Ovary (tissue), 9 donors: ENCODE results near the gene ANK3. TPM values are rescaled to one million over a fixed set of nuclear protein-coding genes. Genes with fewer than 3 reads are reported as not detected.

ENCODE experiments used
- DNase-seq, 5 donors: peaks; one replicate each; pipeline ENCODE4 v3.0.0-alpha.2; 2019 to 2020
- H3K27ac ChIP-seq, 2 donors: fragments of 200-600 bp; one replicate each; pipeline versions ENCODE4 v1.5.1 to v1.8.0; 2019 to 2022
- H3K27me3 ChIP-seq: fragments of 200-600 bp; one replicate; pipeline ENCODE4 v1.8.0; 2022
- H3K36me3 ChIP-seq: fragments of 200-600 bp; sonication (generic); one replicate; pipeline ENCODE4 v1.5.1; 2019
- H3K4me1 ChIP-seq: one replicate; pipeline ENCODE4 v1.8.1; 2013; ENCODE audit warnings: mild to moderate bottlenecking, moderate library complexity; ENCODE audit not compliant: insufficient read depth
- H3K4me3 ChIP-seq: fragments of 200-600 bp; sonication (generic); one replicate; pipeline ENCODE4 v1.5.1; 2017
- H3K9me3 ChIP-seq, 2 donors: fragments of 200-600 bp in 1 of 2; sonication (generic) in 1 of 2; one replicate each; pipeline versions ENCODE4 v1.5.1 to v1.8.1; 2013 to 2019; ENCODE audit warnings: mild to moderate bottlenecking in 1 of 2, moderate library complexity in 1 of 2
- CTCF ChIP-seq, 3 donors: fragments of 450-650 bp in 2 of 3; fragments of 200-600 bp in 1 of 3; IDR thresholded peaks; one replicate each; pipeline versions ENCODE4 v1.5.1 to v1.8.0; 2016 to 2022; ENCODE audit warnings: antibody characterized with exemption in 3 of 3, mild to moderate bottlenecking in 1 of 3
- EP300 ChIP-seq: sonication (generic); formaldehyde crosslinking; IDR thresholded peaks from one replicate; pipeline ENCODE4 v1.6.1; 2017; ENCODE audit warnings: antibody characterized with exemption
- POLR2A ChIP-seq: fragments of 450-650 bp; IDR thresholded peaks from one replicate; pipeline ENCODE4 v1.6.1; 2017; ENCODE audit warnings: antibody characterized with exemption, mild to moderate bottlenecking, moderate library complexity
- WGBS, 3 donors: extraction: QIAGEN DNeasy Blood & Tissue Kit in 1 of 3; methylation state at CpG; one replicate each; pipeline versions ENCODE4 v1.1.5 to v1.1.7; 2013 to 2017; 5-methylcytosine and 5-hydroxymethylcytosine counted together
- intact Hi-C, 4 donors: fragments of 100-400 bp; cut with DNase I; formaldehyde crosslinking; loops; one replicate each; pipeline versions ENCODE4 v1.11.0 to v1.15.1; 2022 to 2023
- polyA plus RNA-seq, 2 donors: library from polyadenylated mRNA; stranded (reverse); fragments of 200-250 nt in 1 of 2; fragments of 350-450 nt in 1 of 2; fragmentation: Illumina TruSeq in 1 of 2; extraction: RNeasy Lipid Tissue Mini Kit (QIAGEN cat#74804) in 1 of 2; gene quantifications; one replicate each; pipeline ENCODE4 v1.2.3, GENCODE V29; 2013 to 2014
- total RNA-seq, 7 donors: library from RNA; depleted of rRNA in 2 of 7; stranded (reverse); fragments of >200 nt in 2 of 7; fragmentation: NEBNext Ultra II Directional in 3 of 7; extraction: Animal tissue kit (Norgen Biotek cat#: 25700) in 3 of 7; gene quantifications; one replicate each; pipeline versions ENCODE4 v1.1.0 to v1.2.4, GENCODE V29; 2016 to 2023
- donor health status: DM: no; HTN: no; CAD: no; lungs with moderate emphysema.
- donor health status: DM: no; HTN: no; CAD: no.
- donor health status: Bipolar disorder and iron deficiency.
- donor health status: DM: yes; HTN: yes; CAD: no.
- donor health status: DM: no; HTN: no; CAD: no.
- donor health status: DM: yes; HTN: yes; CAD: no.

Gene ANK3
- total and polyA plus RNA-seq, 9 donors: 11.4 to 74.1 (median 28.3) TPM

DNA sequence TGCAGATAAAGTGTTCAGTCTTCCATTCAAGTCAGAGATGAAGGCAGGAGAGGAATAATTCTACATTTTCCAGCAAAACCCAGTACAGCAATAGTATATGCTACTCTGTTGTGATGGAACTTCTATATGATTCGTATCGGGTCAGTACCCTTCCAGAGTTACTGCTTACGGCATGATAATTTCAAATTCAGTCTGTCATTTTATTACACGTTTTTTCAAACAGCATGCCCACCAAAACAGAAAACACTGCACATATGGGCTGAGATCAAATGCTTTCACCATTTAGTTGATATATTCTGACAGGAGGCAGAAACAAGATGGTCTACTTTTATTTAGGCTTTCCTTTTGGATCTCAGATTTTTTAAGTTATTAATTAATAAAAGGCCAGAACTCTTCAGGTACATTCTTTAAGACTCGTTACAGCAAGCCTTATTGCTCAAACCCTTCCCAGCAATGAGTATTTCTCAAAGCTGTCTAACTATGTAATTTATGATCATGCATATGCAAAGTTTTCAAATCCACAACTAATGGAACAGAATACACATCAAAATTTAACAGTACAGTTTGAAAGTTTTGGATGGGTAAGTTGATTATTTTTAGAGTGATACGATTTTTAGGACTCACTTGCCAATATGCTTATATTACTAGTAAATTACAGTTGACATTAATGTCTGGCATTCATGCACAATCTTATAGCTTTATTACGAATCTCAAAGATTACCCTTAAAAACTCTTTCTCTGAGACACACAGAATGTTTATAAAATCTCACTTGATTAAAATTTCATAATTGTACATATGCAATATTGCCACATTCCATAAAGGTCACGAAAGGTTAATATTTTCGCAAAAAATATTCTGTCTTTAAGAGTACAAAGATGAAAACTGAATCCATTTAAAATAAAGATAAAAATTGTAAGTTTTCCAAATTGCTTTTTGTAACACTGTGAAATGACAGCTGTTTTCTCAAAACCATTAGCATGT lies 91.0 kb downstream of the ANK3 start:
- no peak overlapping the region for H3K4me3 ChIP-seq
- intact Hi-C loops: no loop called here
- no peak overlapping the region for H3K27ac ChIP-seq
- 83 to 90% (median 84%) methylated on average over 9 of the region's 9 CpGs for WGBS, 3 donors
- H3K9me3 ChIP-seq: no peaks in the 10 kb centered on the region
- no peaks in the 10 kb centered on the region for H3K36me3 ChIP-seq
- TF ChIP-seq CTCF (IDR thresholded peaks at IDR 0.05): no peak
- TF ChIP-seq POLR2A: no peak
- TF ChIP-seq EP300: no peak
- no peak for DNase-seq
- no peaks in the 10 kb centered on the region for H3K27me3 ChIP-seq
- peaks cover 2% of the 10 kb centered on the region for H3K4me1 ChIP-seq

DNA sequence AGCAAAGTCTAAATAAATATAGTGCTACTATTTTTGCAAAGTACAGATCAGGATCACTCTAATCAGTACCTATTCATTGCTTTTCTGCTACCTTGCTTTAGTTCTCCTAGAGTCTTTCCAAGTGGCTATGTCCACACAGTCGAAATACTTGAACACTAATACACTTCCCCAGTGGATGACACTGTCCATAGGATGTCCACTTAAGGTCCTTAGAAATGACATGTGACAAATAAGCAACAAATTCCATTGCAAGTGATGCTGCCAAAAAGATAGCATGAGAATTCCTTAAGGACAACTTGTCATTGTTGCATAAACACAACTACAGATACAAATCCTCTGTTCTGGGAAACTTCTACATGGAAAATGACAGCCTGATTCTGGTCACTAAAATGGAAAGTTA lies 93.6 kb downstream of the ANK3 start:
- no peak overlapping the region for H3K27ac ChIP-seq
- no peak for DNase-seq
- H3K9me3 ChIP-seq: no peaks in the 10 kb centered on the region
- 85 to 94% (median 91%) methylated on average over 1 of the region's 1 CpG for WGBS, 3 donors
- H3K4me1 ChIP-seq: peaks cover 5% of the 10 kb centered on the region
- H3K4me3 ChIP-seq: no peak overlapping the region
- H3K36me3 ChIP-seq: no peaks in the 10 kb centered on the region
- no peak for TF ChIP-seq CTCF (IDR thresholded peaks at IDR 0.05)
- no peak for TF ChIP-seq POLR2A
- no peak for TF ChIP-seq EP300
- no peaks in the 10 kb centered on the region for H3K27me3 ChIP-seq
- intact Hi-C loops: no loop called here

- Histone ChIP-seq H3K27ac (no peak overlapping the region), H3K9me3 (no peaks in the 10 kb centered on the region), H3K27me3 (no peaks in the 10 kb centered on the region), H3K4me1 (peaks cover 7% of the 10 kb centered on the region), H3K36me3 (no peaks in the 10 kb centered on the region), H3K4me3 (no peak overlapping the region)
- intact Hi-C loops: no loop called here
- no peak for DNase-seq
- WGBS, 3 donors: 88 to 93% (median 91%) methylated on average over 9 of the region's 9 CpGs
- TF ChIP-seq CTCF (IDR thresholded peaks at IDR 0.05) (no peak), EP300 (no peak), POLR2A (no peak)
These were observed 94.4 kb downstream of the ANK3 start for GRCh38 chr10:60295028-60295937.

DNA sequence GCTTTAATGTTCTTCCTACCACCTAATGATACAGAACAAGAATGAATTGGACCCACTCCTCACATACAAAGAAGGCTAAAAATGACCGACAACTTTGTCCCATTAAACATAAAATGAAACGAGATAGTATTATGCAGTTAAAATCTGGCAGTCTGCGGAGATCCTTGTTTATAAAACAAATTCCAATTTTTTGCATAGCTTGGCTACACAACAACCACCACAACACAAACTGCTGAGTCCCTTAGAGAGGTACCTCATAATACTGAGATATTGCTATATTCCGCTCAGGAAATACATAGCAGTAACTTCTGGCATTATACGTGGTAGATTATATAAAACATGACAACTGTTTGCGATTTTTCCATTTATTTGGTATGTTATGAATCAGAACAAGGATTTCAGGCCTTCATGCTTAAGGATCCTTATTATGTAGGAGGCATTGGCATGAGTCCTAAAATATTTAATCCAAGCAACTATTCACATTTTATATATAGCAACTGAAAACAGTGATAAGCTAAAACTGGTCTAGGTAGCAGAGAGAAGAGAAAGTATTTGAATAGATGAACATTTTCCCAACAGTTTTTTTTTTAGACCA lies 96.0 kb downstream of the ANK3 start:
- WGBS, 3 donors: 9 to 37% (median 15%) methylated on average over 6 of the region's 6 CpGs
- DNase-seq: no peak
- intact Hi-C loops: no loop called here
- Histone ChIP-seq H3K4me3 (no peak overlapping the region), H3K9me3 (no peaks in the 10 kb centered on the region), H3K27me3 (no peaks in the 10 kb centered on the region), H3K36me3 (no peaks in the 10 kb centered on the region), H3K4me1 (peaks cover 7% of the 10 kb centered on the region), H3K27ac (no peak overlapping the region)
- TF ChIP-seq EP300 (no peak), POLR2A (no peak), CTCF (IDR thresholded peaks at IDR 0.05) (no peak)
